HG03060 (cell line): ENCODE data around the gene ATG2A.
"Not testable (repeated sequence)": the region's sequence is repeated elsewhere in the genome, so short reads cannot be mapped to it uniquely, and the experiment has no call there.

Source experiments
- ATAC-seq: cut with Tn5 transposase; IDR thresholded peaks from one replicate; pipeline ENCODE4 v1.9.1; 2021; ENCODE audit warnings: low read depth, moderate number of reproducible peaks; ENCODE audit not compliant: unreplicated experiment

The ATG2A gene

DNA sequence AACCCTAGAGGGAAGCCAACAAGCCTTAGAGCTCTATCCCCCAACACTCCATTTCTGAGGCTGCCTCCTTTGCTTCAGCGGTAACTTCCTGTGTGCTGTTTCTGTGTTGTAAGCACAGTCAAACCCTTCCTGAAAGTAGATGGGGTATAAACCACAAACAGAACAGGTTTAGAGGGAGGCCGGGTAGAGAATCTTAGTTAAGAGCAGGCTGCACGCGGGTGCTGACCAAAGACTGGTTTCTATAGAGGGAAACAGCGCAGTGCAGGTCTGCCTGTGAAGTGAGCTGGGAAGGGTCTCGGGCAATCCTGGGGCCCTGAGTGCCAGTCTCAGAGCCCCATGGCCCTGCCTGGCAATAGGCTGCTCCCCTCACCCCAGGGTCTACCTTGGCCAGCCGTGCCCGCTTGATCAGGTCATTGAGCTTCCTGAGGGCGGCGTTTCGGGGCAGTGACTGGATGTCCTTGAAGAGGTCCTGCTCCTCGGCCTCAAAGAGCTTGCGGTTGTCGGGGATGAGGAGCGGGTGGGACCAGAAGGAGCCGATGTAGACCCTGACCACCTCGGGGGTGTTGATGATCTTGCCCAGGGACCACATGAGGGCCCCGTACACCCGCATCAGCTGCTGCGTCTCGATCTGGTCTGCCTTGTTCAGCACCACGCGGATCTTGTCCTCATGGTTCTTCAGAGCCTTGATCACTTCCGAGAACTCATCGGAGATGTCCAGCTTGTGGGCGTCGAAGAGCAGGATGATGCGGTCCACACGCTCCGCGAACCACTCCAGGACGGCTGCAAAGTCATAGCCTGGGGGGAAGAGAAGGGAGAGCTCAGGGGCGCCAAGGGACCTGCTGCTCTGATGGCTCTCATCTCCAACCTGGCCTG lies 57.2 kb downstream of the ATG2A start:
- ATAC-seq: peak; percentile 75

DNA sequence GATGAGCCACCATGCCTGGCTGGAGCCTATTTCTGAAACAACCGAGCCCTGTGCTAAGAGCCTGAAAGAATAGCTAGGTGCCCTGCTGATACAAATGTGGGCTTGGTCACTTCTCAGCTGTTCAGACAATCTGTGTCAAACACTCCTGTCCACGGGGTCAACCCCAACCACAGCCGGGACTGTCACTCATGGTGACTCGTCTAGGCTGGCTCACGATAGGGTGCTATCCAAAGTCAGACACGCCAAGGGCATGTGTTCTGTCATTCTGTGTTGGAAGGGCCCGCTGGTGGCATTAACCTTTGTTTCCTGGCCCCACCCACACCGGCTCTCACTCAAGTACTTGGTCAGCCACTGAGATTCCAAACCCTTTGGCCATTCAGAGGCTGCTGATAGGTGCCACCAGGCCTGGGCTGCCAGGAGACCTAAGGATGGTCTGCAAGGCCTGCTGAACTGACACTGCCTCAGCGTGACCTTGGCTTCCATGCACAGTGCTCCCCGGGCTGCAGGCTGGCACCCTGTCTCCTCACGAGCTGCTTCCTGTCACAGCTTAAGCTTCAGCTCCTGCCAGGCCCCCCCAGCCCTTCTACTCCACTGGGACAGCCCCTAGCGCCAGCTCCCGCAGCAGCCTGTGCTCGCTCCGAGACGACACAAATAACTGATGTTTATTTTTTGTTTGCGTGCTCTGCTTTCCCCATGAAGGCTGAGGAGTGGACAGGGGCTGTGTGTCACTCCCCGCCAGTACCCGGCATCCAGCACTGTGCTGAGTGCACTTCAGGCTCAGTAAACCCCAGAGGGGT lies 58.3 kb downstream of the ATG2A start:
- no peak for ATAC-seq

DNA sequence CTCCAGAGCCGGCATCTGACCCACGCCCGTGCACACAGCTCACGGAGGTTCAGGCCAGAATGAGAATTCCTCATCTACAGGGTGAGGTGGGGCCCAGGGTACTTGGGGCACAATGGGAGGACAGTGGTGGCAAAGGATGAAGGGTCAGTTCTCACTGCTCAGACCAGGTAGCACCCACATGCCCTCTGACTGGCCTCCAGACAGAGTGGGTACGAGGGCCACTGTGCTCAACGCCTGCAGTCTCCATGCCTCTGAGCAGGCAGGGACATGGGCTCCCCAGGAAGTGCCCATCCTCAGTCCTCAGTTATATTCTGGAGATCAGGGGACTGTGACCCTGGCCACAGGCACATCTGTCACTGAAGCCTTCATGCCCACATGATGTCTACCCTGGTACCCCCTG lies 59.5 kb downstream of the ATG2A start:
- ATAC-seq: no peak

DNA sequence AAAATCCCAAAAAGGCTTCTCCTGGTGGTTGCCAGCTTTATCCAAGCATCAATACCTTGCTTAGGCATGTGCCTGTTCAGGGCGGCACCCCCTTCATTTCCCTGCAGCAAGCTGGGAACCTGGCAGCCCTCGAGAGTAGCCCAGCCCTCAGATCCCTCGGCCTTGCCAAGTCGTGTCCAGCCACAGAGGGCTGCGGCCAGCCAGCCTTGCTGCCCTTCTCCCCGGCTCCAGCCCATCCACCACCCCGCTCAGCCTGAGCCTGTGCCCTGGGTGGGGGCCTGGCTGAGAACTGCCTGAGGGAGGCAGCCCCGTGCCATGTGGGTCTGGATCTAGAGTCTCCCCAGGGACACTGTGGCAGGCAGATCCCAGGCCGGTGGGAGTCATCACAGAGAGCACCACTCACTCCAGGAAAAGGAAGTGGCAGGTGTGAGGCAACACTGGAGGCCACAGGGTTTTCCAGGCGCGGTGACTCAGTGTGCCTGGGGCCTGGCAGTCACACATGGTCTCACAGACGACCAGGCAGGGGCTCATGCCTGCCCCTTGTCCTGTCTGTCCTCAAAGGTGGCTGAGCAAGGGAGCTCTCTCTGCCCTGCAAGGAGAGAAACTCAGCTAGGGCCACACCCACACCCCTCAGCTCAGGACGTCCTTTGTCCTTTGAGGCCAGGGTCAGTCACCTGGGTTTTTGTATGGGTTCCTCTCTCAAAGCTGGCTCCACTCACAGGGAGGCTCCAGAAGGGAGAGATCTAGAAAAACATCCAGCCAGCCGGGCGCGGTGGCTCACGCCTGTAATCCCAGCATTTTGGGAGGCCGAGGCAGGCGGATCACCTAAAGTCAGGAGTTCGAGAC lies 60.4 kb downstream of the ATG2A start:
- ATAC-seq: no peak

DNA sequence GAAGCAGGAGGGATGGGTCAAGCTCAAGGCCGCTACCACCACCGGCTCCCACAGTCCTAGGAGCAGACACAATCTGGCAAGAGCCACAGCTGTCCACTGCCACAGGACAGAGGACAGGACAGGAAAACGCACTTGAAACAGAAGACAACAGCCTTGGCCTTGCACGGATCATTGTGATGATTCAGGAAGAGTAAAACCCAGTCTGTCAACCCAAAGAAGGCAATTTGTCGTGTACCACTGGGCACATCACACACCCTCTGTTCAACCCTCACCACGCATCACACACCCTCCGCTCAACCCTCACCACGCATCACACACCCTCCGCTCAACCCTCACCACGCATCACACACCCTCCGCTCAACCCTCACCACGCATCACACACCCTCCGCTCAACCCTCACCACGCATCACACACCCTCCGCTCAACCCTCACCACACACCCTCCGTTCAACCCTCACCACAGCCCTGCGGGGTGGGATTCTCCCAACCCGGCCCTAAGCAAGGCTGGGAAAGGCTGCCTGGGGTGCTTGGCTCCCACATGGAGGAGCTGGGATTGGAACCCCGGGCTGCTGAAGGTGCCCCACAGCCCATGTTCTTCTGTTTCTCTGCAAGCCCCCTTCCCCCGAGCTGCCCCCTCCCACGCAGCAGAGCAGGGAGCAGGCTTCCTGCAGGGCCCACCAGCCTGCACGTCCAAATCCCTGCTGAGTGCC lies 61.3 kb downstream of the ATG2A start:
- no peak for ATAC-seq

DNA sequence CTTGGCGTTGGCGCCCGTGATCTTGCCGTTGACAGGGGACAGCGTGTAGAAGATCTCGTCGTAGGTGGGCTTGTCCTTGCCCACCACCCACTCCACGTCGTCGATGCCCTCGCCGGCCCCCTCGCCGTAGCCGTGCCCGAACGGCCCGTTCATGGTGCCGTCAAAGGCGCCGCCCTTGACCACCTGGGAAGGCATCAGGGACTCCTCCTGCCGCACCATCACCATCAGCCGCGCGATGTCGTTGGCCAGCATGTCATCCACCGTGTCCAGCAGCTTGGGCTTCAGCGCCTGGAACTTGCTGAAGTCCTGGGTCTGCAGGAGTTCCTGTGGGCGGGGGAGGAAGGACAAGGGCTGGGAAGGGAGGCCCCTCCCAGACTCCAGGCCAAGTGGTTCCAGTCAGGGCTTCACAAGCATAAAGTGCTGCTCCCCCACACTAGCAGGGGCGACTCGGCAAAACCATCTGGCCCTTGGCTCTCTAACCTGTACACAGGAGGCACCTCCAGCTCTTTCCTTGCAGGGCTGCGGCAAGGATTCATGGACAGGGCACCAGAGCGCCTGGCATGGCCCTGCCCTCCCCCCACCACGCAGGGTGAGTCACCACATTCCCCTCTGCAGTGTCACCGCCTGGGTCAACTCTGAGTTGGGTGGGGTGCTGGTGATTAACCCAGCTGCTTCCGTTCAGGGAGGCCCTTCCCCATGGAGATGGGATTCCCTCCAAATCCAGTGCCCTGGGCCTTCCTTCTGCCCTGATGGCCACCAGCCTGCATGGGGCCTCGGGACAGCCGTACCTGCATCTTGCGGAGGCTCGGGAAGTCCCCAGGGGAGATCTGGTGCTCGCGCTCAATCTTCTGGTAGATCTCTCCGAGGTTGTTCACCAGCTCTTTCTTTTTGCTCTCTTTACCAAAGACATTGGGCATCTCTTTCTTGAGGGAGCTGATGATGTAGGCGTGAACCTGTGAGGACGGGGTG lies 62.2 kb downstream of the ATG2A start:
- no peak for ATAC-seq

DNA sequence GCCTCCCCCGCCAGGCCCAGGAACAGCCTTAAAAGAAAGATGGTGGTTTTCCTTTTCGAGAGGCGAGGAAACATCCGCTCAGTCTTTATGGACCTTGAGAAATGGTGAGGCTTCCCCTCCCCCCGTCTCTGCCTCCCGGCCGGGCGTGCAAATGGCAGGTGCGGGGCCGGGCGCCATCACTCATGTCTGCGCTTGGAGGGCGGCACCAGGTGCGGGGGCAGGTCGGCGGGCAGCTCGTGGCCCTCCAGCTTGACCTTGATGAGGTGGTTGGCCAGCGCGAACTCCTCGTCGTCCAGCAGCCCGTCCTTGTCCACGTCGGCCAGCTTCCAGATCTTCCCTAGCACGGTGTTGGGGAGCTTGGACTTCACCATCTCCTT lies 62.9 kb downstream of the ATG2A start:
- no peak for ATAC-seq

DNA sequence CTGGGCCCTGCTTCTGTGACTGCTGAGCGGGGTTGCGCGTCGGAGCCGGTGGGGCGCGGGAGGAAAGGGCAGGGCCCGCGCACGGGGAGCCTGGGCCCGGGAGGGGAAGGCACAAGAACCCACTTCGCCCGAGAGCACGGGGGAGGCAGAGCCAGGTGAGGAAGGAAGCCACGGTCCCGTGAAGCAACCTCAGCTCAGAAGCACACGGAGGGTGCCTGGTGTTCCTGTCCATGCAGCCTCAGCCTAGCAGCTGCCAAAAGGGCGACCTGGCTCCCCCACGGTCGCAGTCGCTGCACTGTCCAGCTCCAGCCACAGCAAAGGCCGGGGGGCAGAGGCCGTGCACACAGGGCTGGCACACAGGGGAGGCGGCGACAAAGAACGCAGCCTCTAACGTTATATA lies 63.3 kb downstream of the ATG2A start:
- no peak for ATAC-seq

DNA sequence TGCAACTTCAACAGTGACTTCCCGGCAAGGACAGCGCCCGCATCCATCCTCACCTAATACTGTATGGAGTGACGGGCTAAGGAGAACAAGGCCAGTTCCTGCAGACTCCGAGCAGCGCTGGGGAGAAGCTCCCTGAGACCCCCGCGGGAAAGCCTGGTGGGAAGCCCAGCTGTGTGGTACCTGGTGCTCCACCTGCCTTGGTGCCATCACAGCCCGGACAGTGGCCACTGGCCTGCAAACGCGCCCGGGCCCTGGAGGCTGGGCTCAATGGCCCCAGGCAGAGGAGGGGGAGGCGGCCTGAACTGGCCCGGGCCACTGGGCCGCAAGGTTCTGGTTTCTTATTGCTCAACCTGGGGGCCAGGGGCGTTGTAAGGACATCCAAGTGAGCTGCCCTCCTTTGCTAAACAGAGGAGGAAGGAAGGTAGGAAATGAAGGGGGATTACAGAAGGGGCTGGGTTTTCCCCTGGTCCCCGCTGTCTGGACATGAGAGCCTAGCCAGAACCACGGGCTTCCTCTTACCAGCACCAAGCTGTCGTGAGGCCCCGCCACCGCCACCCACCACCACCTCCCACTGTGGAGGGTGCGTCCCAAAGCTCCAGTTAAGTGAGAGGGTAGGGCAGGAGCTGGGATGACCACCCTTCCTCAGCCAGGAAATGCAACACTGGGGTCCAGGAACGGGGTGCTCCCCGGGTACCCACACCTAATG lies 64.1 kb downstream of the ATG2A start:
- ATAC-seq: no peak

DNA sequence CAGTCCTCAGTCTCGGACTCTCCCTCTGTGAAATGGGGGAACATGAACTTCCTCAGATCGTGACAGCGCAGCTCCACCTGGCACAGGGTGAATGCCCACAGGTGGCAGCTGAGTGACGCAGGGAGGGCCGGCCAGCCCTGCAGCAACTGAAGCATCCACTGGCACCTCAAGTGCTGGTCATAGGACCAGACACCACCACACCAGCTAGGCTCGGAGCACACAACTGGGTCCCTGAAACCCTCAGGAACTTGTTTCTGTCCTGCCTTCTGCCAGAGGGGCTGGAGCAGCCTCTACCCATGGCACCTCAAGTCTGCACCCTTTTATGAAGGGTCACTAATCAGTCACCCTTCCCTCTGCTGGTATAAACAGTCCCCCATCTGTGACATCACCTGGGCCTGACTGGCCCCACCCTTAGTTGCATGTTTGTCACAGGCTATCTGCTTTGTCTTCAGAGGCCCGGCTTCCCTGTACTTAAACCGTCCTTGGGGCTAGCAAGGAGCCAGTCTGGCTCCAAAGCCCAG lies 65.1 kb downstream of the ATG2A start:
- ATAC-seq: no peak

DNA sequence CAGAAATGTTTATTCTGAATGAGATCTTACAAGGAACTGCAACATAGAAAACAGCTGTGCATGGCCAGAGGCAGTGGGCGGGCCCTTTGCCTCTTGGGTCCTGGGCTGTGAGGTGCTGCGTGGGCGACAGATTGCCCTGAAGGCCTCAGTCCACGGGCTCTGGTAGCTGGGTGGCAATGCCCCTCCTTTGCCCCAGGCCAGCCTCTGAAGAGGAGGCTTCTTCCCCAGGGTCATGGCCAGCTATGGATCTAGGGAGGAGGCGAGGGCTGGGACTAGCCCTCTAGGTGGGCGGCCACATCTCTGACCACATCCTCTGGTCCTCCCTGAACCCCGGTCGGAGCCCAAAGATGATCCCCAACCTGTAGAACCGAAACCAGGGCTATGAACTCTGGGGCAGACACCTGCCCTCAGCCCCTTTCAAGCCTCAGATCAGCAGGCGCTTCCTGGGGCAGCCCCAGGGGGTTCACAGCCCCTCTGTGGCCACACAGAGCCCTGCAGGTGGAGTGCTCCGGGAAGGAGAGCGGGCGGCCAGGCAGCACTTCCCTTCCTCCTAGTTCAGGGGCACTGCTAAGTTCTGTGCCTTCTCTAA lies 65.9 kb downstream of the ATG2A start:
- peak; percentile 40 for ATAC-seq

DNA sequence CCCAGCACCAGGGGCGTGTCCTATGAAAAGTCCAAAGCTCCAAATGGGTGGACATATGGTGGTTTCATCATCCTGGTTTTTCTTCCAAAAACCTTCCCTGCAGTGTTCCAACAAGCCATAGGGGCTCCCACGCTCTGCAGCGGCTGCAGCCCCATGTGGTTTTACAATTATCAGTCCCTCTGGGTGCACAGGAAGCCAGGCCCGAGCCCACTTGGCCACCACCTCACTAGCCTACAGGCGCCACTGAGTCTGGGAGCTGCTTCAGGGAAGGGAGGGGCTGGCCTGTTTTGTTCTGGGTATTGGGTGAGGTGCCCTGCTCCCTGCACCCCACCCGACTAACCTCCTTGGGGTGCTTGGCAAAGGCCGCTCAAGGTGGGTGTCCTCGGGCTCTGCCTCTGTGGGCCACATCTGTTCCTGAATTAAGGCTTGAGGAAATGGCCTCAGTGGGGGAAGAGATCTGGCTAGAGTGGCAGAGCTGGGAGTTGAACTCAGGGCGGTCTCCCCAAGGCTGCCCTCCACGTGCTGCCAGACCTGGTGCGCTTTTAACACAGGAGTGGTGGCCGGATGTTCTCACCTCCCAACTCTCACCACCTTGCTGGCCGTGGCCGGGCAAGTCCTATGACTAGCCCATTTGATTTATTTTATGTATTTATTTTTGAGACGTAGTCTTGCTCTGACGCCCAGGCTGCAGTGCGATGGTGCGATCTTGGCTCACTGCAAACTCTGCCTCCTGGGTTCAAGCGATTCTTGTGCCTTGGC lies 67.2 kb downstream of the ATG2A start:
- no peak for ATAC-seq

DNA sequence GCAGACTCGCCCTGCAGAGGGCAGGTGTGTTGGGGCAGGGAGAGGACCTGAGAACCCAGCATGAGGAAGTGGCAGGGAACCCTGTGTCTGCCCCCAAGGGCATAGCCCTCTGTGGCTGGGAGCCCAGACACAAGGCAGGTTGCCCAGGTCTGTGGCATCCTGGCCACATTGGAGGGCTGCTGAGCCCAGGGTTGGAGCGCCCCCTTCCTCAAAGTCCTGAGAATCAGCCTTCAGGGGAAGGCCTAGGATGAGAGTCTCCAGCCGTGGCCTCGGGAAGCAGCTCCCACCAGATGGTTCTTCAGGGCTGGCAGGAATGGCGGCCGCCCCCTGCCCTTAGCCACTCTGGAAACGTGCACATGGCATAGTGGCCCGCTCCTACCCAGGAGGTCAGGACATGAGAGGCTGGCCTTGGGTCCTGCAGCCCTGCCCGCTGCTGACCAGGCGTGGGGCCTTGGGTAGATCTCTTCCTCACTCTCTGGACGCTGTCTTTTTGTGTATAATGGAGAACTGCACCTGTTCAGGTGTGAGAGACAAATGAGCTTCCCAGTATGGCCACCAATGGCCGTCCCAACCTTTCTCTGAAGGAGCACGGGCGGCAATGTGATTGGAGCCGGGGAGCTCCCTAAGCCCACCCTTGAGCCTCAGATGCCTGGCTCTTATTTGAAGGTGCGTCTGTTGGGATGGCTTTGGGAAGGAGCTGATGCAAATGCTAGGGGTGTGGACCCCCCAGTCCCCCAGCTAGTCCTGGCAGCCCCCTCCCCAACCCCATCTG lies 68.0 kb downstream of the ATG2A start:
- no peak for ATAC-seq

DNA sequence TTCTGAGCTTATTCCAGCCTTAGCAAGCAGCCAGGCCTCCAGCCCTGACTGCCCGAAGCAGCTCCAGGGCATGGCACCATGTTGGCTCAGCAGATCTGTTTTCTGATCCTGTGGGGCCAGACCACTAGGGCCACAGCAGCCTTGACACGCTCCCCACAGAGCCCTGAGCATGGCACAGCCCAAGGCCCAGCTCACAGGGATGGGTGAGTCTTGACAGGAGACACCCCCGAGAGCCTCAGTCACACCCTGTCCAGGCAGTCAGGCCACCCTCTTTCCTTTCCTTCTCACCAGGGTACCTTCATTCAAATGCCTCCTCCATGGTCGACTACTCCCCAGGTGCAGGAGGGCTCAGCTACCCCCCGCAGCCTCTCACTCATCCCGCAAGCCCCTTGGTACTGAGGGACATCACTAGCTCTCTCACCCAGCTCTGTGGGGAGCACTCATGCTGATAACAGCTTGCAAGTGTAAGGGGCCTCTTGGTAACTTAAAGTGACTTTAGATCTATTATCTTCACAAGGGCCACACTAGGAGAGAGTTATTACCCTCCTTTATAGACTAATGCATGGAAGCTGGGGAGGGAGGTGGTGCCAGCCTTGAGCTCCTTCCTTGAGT lies 68.7 kb downstream of the ATG2A start:
- no peak for ATAC-seq

DNA sequence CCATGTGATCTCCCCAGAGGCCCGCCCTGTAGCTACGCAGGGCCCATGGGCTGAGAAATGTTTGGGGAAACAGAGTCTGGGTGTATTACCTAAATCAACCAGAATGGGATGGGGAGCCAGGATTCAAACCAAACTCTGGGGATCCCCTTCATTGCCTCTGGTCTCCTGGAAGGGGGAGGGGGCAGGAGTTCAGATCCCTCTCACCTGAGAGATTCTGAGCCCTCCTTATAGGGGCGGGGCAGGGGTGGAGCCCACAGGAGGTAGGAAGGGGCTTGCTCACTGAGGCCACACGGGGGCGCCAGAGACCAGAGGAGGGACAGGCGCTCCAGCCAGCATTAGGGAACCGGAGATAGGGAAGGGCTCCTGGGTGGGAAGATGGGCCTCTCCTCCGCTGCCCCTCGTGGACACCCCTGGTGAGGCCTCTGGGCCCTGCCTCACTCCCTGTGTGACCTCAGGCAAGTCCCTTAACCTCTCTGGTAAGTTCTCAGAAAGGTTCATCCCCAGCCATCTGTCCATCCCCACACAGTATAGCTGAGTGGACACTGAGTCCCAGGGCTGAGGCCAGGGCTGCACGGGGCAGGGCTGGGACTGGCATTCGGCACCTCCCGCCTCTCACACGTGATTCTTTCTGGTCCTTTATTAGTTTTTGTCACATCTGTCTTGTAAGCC lies 69.9 kb downstream of the ATG2A start:
- ATAC-seq: no peak

DNA sequence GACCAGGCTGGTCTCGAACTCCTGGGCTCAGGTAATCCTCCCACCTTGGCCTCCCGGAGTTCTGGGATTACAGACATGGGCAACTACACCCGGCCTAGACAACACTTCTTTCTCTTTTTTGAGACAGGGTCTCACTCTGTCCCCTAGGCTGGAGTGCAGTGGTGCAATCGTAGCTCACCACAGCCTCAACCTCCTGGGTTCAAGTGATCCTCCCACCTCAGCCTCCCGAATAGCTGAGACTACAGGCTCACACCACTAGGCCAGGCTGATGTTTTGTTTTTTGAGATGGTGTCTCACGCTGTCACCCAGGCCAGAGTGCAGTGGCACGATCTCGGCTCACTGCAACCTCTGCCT lies 71.3 kb downstream of the ATG2A start:
- ATAC-seq: not testable (repeated sequence)
